Ovary (tissue), 9 donors: ENCODE results near the gene LBHD1. TPM values are rescaled to one million over a fixed set of nuclear protein-coding genes. Genes with fewer than 3 reads are reported as not detected.

Experiments used
- DNase-seq, 5 donors: peaks; one replicate each; pipeline ENCODE4 v3.0.0-alpha.2; 2019 to 2020
- H3K27ac ChIP-seq, 2 donors: fragments of 200-600 bp; one replicate each; pipeline versions ENCODE4 v1.5.1 to v1.8.0; 2019 to 2022
- H3K27me3 ChIP-seq: fragments of 200-600 bp; one replicate; pipeline ENCODE4 v1.8.0; 2022
- H3K36me3 ChIP-seq: fragments of 200-600 bp; sonication (generic); one replicate; pipeline ENCODE4 v1.5.1; 2019
- H3K4me1 ChIP-seq: one replicate; pipeline ENCODE4 v1.8.1; 2013; ENCODE audit warnings: mild to moderate bottlenecking, moderate library complexity; ENCODE audit not compliant: insufficient read depth
- H3K4me3 ChIP-seq: fragments of 200-600 bp; sonication (generic); one replicate; pipeline ENCODE4 v1.5.1; 2017
- H3K9me3 ChIP-seq, 2 donors: fragments of 200-600 bp in 1 of 2; sonication (generic) in 1 of 2; one replicate each; pipeline versions ENCODE4 v1.5.1 to v1.8.1; 2013 to 2019; ENCODE audit warnings: mild to moderate bottlenecking in 1 of 2, moderate library complexity in 1 of 2
- EP300 ChIP-seq: sonication (generic); formaldehyde crosslinking; IDR thresholded peaks from one replicate; pipeline ENCODE4 v1.6.1; 2017; ENCODE audit warnings: antibody characterized with exemption
- POLR2A ChIP-seq: fragments of 450-650 bp; IDR thresholded peaks from one replicate; pipeline ENCODE4 v1.6.1; 2017; ENCODE audit warnings: antibody characterized with exemption, mild to moderate bottlenecking, moderate library complexity
- WGBS, 3 donors: extraction: QIAGEN DNeasy Blood & Tissue Kit in 1 of 3; methylation state at CpG; one replicate each; pipeline versions ENCODE4 v1.1.5 to v1.1.7; 2013 to 2017; 5-methylcytosine and 5-hydroxymethylcytosine counted together
- intact Hi-C, 4 donors: fragments of 100-400 bp; cut with DNase I; formaldehyde crosslinking; loops; one replicate each; pipeline versions ENCODE4 v1.11.0 to v1.15.1; 2022 to 2023
- polyA plus RNA-seq, 2 donors: library from polyadenylated mRNA; stranded (reverse); fragments of 200-250 nt in 1 of 2; fragments of 350-450 nt in 1 of 2; fragmentation: Illumina TruSeq in 1 of 2; extraction: RNeasy Lipid Tissue Mini Kit (QIAGEN cat#74804) in 1 of 2; gene quantifications; one replicate each; pipeline ENCODE4 v1.2.3, GENCODE V29; 2013 to 2014
- total RNA-seq, 7 donors: library from RNA; depleted of rRNA in 2 of 7; stranded (reverse); fragments of >200 nt in 2 of 7; fragmentation: NEBNext Ultra II Directional in 3 of 7; extraction: Animal tissue kit (Norgen Biotek cat#: 25700) in 3 of 7; gene quantifications; one replicate each; pipeline versions ENCODE4 v1.1.0 to v1.2.4, GENCODE V29; 2016 to 2023
- TF ChIP-seq, protein P1 (sequence below), 3 donors: fragments of 450-650 bp in 2 of 3; fragments of 200-600 bp in 1 of 3; IDR thresholded peaks; one replicate each; pipeline versions ENCODE4 v1.5.1 to v1.8.0; 2016 to 2022; ENCODE audit warnings: antibody characterized with exemption in 3 of 3, mild to moderate bottlenecking in 1 of 3
- donor health status: DM: no; HTN: no; CAD: no; lungs with moderate emphysema.
- donor health status: DM: no; HTN: no; CAD: no.
- donor health status: Bipolar disorder and iron deficiency.
- donor health status: DM: yes; HTN: yes; CAD: no.
- donor health status: DM: no; HTN: no; CAD: no.
- donor health status: DM: yes; HTN: yes; CAD: no.

The LBHD1 gene
- total and polyA plus RNA-seq, 9 donors: 2.4 to 6.0 (median 4.6) TPM

DNA sequence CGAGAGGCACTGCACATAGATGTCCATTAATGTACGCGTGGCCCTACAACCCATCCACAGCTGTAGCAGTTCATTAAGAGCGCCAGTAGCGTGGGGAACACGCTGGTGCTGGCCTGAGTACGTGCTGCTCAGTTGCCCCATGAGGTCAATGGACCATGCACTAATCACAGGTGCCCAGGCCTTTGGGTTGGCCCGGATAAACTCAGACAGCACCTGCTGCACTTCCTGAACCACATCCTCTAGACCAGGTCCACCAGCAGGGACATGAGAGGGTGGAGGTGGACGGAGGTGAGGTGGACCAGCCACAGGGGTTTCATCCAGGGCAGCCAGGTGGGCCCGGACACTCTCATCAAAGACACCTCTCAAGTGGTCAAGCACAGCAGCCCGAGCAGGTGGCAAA lies 22.6 kb downstream of the LBHD1 start:
- intact Hi-C loops: no loop called here
- Histone ChIP-seq H3K9me3 (no peaks in the 10 kb centered on the region), H3K27ac (no peak overlapping the region), H3K4me3 (no peak overlapping the region), H3K4me1 (peaks cover 8% of the 10 kb centered on the region), H3K36me3 (peaks cover 2% of the 10 kb centered on the region), H3K27me3 (no peaks in the 10 kb centered on the region)
- WGBS, 3 donors: 82 to 87% (median 87%) methylated on average over 11 of the region's 11 CpGs
- DNase-seq: no peak
- TF ChIP-seq POLR2A: no peak
- TF ChIP-seq, protein P1, sequence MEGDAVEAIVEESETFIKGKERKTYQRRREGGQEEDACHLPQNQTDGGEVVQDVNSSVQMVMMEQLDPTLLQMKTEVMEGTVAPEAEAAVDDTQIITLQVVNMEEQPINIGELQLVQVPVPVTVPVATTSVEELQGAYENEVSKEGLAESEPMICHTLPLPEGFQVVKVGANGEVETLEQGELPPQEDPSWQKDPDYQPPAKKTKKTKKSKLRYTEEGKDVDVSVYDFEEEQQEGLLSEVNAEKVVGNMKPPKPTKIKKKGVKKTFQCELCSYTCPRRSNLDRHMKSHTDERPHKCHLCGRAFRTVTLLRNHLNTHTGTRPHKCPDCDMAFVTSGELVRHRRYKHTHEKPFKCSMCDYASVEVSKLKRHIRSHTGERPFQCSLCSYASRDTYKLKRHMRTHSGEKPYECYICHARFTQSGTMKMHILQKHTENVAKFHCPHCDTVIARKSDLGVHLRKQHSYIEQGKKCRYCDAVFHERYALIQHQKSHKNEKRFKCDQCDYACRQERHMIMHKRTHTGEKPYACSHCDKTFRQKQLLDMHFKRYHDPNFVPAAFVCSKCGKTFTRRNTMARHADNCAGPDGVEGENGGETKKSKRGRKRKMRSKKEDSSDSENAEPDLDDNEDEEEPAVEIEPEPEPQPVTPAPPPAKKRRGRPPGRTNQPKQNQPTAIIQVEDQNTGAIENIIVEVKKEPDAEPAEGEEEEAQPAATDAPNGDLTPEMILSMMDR (IDR thresholded peaks at IDR 0.05): no peak
- no peak for TF ChIP-seq EP300

DNA sequence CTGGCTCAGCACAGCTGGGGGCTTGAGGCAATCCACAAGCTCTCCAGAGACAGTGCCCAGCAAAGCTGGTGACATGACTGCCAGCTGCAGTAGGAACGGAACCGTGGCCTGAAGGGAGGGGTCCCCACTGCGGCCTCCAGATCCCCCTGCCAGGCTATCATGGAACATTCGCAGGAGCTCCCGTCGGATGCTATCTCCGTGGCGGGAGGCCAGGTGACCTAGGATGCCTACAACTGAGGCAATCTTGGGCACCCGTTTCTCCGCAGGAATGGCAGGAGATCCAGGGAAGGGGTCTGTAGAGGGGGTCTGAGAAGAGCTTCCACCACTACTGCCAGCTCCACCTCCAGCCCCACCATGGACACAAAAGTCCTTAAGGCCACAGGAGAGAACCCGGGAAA lies 23.1 kb downstream of the LBHD1 start:
- Histone ChIP-seq H3K4me3 (no peak overlapping the region), H3K4me1 (peaks cover 6% of the 10 kb centered on the region), H3K9me3 (no peaks in the 10 kb centered on the region), H3K27ac (no peak overlapping the region), H3K27me3 (no peaks in the 10 kb centered on the region), H3K36me3 (peaks cover 2% of the 10 kb centered on the region)
- DNase-seq: no peak
- intact Hi-C loops: no loop called here
- WGBS, 3 donors: 78 to 89% (median 80%) methylated on average over 11 of the region's 11 CpGs
- no peak for TF ChIP-seq POLR2A
- TF ChIP-seq, protein P1 (IDR thresholded peaks at IDR 0.05): no peak
- TF ChIP-seq EP300: no peak

DNA sequence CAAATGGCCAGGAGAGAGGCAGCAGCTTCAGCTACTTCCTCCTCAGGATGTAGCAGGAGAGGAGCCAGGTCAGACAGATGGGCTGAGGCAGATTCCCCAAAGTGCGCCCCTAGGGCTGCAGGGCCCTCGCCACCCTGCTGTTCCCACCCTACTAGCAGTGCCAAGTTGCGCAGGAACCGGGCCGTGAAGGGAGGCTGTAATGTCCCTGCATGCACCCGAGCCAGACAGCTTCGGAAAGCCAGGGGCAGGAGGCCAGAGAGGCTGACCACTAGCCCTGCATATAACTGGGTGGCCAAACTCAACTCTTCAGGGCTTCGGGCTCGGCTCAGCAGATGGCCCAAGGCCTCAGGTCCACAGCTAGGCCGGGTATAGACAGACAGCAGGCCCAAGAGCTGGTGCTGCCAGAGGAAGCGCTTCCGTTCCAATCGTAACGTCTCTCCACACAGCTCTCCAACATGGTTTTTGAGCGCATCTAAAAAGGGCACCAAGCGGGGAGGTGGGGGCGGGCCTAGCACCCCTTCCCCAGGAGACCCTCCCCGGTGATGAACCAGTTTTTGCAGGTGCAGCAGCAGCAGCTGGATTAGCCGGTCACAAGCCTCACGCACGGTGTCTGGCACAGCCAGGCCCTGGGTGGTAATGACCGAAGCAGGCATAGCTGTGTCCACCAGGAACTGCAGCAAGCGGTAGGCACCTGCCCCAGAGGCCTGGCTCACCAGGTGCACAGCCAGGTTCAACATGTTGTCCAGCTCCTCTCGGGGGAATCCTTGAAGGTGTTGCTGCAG lies 23.7 kb downstream of the LBHD1 start:
- no peak for DNase-seq
- TF ChIP-seq POLR2A: no peak
- TF ChIP-seq, protein P1 (IDR thresholded peaks at IDR 0.05): no peak
- no peak for TF ChIP-seq EP300
- Histone ChIP-seq H3K9me3 (no peaks in the 10 kb centered on the region), H3K27me3 (no peaks in the 10 kb centered on the region), H3K36me3 (peaks cover 2% of the 10 kb centered on the region), H3K4me3 (no peak overlapping the region), H3K27ac (no peak overlapping the region), H3K4me1 (peaks cover 6% of the 10 kb centered on the region)
- 83 to 89% (median 88%) methylated on average over 22 to 24 of the region's 24 CpGs for WGBS, 3 donors
- intact Hi-C loops: no loop called here

DNA sequence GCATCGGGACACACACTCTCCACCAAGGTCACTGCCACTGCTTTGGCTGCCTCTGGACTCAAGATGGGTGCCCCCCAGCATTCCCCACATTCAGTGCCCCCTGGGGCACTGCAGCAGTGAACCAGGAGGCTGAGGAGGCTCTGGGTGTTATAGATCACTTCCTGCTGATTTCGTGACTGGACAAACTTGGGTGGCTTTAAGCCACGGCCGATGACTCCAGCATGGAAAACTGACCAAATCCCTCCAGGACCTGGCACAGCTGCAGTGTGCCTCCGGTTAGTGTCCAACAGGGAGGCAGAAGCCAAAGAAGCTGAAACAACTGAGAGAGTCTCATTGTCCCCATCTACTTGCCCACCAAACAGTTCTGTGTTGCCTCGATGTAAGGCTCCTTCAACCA lies 24.5 kb downstream of the LBHD1 start:
- Histone ChIP-seq H3K4me1 (peaks cover 6% of the 10 kb centered on the region), H3K27me3 (no peaks in the 10 kb centered on the region), H3K4me3 (no peak overlapping the region), H3K9me3 (no peaks in the 10 kb centered on the region), H3K36me3 (peaks cover 2% of the 10 kb centered on the region), H3K27ac (no peak overlapping the region)
- TF ChIP-seq, protein P1 (IDR thresholded peaks at IDR 0.05): no peak
- TF ChIP-seq EP300: no peak
- no peak for TF ChIP-seq POLR2A
- intact Hi-C loops: loop anchor here in 1 of 4 donors (2.0 kb wide), 1 partner anchor 25 kb away; no protein-coding TSS in a partner anchor
- DNase-seq: no peak
- 58 to 77% (median 66%) methylated on average over 6 of the region's 6 CpGs for WGBS, 3 donors
